NB4 (cell line): Measurements from ENCODE around the gene IFNL1.
"Not testable (repeated sequence)": the region's sequence is repeated elsewhere in the genome, so short reads cannot be mapped to it uniquely, and the experiment has no call there.

Experiments used
- DNase-seq: peaks from one replicate; pipeline ENCODE4 v3.0.0; 2010; ENCODE audit warnings: low read depth
- H3K4me3 ChIP-seq: one replicate; pipeline ENCODE4 v1.5.1; 2011; ENCODE audit warnings: mild to moderate bottlenecking, low read depth, low read length, moderate library complexity
- MYC ChIP-seq: IDR thresholded peaks from 2 replicates; pipeline ENCODE4 v1.6.1; 2011; ENCODE audit warnings: low read depth, low read length
- POLR2A ChIP-seq: IDR thresholded peaks from 2 replicates; pipeline ENCODE4 v1.6.1; 2011; ENCODE audit warnings: mild to moderate bottlenecking; ENCODE audit not compliant: insufficient read length; ENCODE audit errors: extremely low read depth
- TF ChIP-seq, protein P1 (sequence below): IDR thresholded peaks from 2 replicates; pipeline ENCODE4 v1.6.1; 2011; ENCODE audit warnings: low read depth, low read length
- TF ChIP-seq, protein P2 (sequence below): IDR thresholded peaks from one replicate; pipeline ENCODE4 v1.5.1; 2012; ENCODE audit warnings: low read depth, low read length

IFNL1 gene

DNA sequence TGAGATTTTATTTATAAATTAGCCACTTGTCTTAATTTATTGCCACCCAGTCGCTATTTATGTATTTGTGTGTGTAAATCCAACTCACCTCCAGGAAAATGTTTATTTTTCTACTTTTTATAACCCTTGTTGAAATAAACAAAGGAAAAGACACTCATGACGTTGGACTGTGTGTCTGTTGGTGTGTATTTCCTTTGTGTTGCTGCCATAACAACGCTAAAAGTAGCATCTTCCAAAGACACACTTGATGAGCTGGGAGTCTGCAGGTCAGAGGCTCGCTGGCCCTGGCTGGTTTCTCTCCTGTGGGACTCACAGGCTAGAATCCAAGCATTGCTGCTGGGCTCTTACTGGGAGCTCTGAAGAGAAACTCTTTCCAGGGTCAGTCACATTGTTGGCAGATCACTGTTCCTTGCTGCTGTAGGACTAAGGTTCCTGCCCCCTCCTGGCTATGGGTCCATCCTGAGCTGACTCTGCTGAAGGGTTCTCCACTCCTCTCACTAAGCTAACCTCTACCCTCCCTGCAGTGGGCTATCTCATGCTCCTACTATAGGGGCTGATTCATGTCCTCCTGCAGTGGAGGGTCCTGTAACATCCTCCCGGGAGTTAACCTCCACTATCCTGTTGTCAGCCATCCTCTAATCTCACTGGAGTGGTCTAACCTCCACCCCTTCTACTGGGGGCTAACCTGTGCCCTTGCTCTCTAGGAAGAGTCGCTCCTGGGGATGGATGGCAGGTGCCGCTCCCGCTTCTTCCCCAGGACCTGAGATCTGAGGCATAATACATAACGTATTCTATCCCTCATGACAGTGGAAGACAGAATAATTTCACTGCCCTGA lies 26.0 kb upstream of the IFNL1 start:
- no peak overlapping the region for H3K4me3 ChIP-seq
- no peak for DNase-seq
- TF ChIP-seq, protein P1, sequence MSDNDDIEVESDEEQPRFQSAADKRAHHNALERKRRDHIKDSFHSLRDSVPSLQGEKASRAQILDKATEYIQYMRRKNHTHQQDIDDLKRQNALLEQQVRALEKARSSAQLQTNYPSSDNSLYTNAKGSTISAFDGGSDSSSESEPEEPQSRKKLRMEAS: no peak
- TF ChIP-seq, protein P2, sequence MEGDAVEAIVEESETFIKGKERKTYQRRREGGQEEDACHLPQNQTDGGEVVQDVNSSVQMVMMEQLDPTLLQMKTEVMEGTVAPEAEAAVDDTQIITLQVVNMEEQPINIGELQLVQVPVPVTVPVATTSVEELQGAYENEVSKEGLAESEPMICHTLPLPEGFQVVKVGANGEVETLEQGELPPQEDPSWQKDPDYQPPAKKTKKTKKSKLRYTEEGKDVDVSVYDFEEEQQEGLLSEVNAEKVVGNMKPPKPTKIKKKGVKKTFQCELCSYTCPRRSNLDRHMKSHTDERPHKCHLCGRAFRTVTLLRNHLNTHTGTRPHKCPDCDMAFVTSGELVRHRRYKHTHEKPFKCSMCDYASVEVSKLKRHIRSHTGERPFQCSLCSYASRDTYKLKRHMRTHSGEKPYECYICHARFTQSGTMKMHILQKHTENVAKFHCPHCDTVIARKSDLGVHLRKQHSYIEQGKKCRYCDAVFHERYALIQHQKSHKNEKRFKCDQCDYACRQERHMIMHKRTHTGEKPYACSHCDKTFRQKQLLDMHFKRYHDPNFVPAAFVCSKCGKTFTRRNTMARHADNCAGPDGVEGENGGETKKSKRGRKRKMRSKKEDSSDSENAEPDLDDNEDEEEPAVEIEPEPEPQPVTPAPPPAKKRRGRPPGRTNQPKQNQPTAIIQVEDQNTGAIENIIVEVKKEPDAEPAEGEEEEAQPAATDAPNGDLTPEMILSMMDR: no peak
- TF ChIP-seq POLR2A (no peak), MYC (no peak)

DNA sequence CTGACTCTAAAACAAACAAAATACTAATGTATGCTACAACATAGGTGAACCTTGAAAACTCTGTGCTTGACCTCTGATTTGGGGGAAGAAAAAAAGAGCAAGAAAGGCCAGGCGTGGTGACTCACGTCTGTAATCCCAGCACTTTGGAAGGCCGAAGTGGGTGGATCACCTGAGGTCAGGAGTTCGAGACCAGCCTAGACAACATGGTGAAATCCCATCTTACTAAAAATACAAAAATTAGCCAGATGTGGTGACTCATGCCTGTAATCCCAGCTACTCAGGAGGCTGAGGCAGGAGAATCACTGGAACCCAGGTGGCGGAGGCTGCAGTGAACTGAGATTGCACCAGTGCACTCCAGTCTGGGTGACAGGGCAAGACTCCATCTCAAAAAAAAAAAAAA lies 22.3 kb upstream of the IFNL1 start:
- DNase-seq, H3K4me3 ChIP-seq: not testable (repeated sequence)

DNA sequence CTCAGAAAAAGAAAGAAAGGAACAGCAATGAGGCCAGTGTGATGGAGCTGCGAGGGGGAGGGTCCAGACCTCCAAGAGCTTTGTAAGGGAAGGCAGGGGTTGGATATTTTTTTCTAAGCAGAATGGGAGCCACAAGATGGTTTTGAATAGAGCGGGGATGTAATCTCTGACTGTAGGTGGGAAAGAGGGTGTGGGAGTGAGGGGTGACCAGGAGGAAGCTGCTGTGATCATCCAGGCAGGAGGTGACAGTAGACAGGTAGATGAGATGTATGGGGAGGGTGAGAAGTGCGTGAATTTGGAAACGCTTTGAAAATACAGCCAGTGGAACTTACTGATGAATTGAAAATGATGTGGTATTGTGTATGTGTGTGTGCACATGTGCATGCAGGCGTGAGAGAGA lies 20.6 kb upstream of the IFNL1 start:
- no peak overlapping the region for H3K4me3 ChIP-seq

DNA sequence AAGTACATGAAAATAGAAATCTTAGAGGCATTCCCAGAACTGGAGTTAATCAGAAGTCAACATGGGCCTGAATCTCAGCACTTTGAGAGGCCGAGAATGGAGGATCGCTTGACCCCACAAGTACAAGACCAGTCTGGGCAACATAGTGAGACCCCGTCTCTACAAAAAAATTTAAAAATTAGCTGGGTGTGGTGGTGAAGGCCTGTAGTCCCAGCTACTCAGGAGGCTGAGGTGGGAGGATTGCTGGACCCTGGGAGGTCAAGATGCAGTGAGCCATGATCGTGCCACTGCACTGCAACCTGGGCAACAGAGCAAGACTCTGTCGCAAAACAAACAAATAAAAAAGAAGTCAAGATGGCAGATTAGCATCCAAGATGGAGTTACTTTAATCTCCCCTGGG lies 19.5 kb upstream of the IFNL1 start:
- TF ChIP-seq MYC: no peak
- TF ChIP-seq, protein P2: no peak
- TF ChIP-seq, protein P1: no peak
- TF ChIP-seq POLR2A: no peak
- DNase-seq: no peak
- no peak overlapping the region for H3K4me3 ChIP-seq

More for the DNA sequence above, 20.6 kb upstream of the IFNL1 start:
- no peak for TF ChIP-seq MYC
- TF ChIP-seq POLR2A: no peak
- TF ChIP-seq, protein P2: no peak
- TF ChIP-seq, protein P1: no peak
- no peak for DNase-seq

DNA sequence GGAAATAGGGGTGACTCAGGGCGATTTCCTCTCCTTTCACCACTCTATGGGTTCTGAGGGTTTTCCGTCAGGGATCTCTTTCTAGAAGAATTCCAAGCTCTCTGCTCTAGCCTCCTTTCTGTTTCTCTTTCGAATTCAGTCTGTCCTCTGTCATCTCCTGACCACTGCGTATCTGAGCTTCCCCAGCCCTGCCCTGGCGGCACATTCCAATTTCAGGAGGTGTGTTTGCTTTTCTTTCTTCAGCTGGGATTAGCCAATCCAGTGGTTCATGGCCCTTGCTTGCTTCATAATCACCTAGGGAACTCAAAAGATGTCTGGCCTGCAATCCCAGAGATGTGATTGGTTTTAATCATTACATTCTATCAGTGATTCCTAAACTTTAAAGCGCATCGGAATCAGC lies 18.6 kb upstream of the IFNL1 start:
- DNase-seq: no peak
- no peak overlapping the region for H3K4me3 ChIP-seq
- TF ChIP-seq MYC (no peak), POLR2A (no peak)
- TF ChIP-seq, protein P2: no peak
- TF ChIP-seq, protein P1: no peak

DNA sequence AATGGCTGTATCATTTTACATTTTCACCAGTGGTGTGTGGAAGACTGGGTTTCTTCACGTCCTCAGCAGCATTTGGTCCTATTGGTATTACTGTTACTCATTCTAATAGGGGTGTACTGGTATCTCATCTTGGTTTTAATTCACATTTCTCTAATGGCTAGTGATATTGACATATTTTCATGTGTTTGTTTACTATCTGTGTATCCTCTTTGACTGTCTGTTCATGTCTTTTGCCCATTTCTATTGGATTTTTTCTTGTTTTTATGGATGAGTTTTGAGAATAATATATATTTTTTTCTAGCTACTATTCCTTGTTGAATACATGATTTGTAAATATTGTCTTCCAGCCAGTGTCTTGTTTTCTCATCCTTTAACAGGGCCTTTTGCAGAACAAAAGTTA lies 14.2 kb upstream of the IFNL1 start:
- TF ChIP-seq, protein P1: no peak
- TF ChIP-seq MYC: no peak
- TF ChIP-seq POLR2A: no peak
- TF ChIP-seq, protein P2: no peak
- no peak for DNase-seq
- H3K4me3 ChIP-seq: no peak overlapping the region
